Measurements from ENCODE around the gene PSMC3.

Gene PSMC3

GRCh38 chr11:47426062-47426956, at the start of gene PSMC3:
Gene PSMC3, minus strand, starts transcription at chr11:47426439. Its CDS starts 160 bp downstream, at chr11:47426279.
- DNase-seq = peak; percentile 97

- DNase-seq = no peak
These were observed 44.4 kb upstream of the PSMC3 start for GRCh38 chr11:47470671-47471070.

- no peak for DNase-seq
These were observed 43.3 kb upstream of the PSMC3 start for GRCh38 chr11:47469361-47470179.

DNA sequence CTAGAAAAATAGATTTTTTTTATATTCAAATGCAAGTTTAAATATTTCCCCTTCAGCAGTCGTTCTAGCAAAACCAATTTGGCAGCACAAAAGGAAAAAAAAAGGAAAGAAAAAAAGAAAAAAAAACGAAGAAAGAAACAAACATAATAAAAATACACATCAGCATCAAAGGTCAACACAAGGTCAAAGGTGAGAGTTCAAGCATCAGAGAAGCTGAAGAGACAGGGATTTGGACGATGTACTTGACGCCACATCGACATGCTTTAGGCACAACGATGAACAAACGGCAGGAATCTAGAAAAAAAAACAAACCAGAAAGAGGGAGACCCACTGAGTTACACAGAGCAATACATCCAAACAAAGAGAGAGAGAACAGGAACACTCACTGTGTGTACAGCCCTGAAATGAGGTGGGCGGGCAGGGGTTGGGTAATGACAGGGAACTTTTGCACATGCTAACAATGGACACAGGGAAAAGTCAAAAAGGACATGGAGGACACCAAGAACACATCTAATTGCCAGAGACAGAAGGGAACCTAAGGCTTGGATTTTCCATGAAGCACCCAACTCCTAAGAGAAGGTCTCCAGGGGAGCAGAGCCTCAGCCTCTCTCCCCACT, 42.5 kb upstream of the PSMC3 start:
- no peak for DNase-seq

- no peak for DNase-seq
These were observed 41.1 kb upstream of the PSMC3 start for GRCh38 chr11:47467357-47467756.

- no peak for DNase-seq
These were observed 40.5 kb upstream of the PSMC3 start for GRCh38 chr11:47466701-47467250.

- DNase-seq = no peak
These were observed 40.0 kb upstream of the PSMC3 start for GRCh38 chr11:47466201-47466600.

- DNase-seq = peak; percentile 29
These were observed 38.2 kb upstream of the PSMC3 start for GRCh38 chr11:47464483-47464882.

- no peak for DNase-seq
These were observed 35.6 kb upstream of the PSMC3 start for GRCh38 chr11:47461876-47462275.

DNA sequence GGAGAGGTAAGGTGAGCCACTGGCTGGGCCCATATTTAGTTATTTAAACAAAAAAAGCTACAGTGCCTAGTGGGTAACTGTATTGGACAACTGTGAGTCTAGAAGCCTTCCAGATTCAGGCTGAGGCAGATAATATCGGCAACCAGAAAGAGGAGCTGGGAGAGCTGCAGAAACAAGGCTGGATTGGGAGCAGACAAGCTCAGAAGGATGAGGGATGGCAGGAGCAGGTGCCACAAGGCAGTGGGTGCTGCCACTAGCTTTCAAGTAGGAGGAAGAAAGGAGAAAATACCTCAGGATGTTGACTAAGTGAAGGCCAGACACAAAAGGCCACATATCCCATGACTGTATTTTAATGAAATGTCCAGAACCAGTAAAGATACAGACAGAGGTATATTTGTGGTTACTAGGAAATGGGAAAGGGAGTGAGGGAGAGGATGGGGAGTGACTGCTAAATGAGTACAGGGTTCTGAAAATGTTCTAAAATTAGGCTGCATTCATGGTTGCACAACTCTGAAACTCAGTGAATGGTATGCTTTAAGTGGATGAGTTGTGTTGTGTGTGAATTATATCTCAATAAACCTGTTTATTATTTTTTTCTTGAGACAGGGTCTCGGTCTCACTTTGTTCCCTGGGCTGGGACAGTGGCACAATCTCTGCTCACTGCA, 34.5 kb upstream of the PSMC3 start:
- DNase-seq = no peak

DNA sequence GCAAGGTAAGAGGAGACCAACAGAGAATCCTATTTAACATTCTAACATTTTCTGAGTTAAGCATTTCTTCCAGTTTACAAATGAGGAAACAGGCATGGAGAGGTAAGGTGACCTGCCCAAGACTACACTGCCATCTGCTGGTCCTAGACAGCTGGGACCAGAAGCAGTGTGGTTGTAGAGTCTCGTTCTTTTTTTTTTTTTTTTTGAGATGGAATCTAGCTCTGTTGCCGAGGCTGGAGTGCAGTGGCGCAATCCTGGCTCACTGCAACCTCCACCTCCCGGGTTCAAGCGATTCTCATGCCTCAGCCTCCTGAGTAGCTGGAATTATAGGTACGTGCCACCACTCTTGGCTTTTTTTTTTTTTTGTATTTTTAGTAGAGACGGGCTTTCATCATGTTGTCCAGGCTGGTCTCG, 28.0 kb upstream of the PSMC3 start:
- peak; percentile 81 for DNase-seq

DNA sequence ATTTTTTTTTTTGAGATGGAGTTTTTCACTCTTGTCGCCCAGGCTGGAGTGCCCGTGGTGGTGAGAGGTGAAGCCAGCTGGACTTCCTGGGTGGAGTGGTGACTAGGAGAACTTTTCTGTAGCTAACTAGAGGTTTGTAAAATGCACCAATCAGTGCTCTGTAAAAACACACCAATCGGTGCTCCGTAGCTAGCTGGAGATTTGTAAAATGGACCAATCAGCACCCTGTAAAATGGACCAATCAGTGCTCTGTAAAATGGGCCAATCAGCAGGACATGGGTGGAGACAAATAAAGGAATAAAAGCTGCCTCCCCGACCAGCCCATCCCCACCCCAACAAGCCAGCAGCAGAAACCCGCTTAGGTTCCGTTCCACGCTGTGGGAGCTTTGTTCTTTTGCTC, 27.1 kb upstream of the PSMC3 start:
- no peak for DNase-seq

DNA sequence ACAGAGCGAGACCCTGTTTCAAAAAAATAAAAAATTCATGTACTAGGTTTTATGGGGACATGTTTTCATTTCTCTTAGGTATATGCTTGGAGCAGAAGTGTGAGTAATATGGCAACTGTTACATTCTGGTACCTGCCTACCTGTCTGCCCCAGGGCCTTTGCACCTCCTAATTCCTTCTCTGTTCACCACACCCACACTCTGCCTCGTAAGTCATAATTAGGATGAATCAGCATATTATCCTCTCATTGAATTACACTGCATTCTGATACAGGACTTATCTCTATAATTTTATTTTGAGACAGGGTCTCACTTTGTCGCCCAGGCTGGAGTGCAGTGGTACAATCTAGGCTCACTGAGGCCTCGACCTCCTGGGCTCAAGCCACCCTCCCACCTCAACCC, 25.8 kb upstream of the PSMC3 start:
- no peak for DNase-seq

- no peak for DNase-seq
These were observed 25.2 kb upstream of the PSMC3 start for GRCh38 chr11:47451436-47451835.

DNA sequence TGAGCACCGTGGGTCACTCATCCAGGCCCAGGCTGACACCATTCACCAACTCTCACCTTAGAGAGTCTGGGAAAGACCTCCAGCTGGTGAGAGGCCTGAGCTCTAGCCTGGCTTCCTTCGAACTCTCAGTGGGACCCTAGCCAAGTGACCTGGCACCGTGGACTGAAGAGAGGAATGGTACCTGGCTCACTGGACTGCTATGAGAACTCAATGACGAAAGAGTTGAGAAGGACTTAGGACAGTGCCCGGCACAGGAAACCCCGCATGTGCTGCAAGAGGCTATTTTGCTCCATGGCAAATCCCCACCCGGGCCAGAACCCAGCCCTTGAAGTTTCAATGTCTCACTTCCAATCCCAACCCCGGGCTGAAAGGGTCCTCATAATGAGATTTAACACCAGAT, 23.3 kb upstream of the PSMC3 start:
- no peak for DNase-seq

DNA sequence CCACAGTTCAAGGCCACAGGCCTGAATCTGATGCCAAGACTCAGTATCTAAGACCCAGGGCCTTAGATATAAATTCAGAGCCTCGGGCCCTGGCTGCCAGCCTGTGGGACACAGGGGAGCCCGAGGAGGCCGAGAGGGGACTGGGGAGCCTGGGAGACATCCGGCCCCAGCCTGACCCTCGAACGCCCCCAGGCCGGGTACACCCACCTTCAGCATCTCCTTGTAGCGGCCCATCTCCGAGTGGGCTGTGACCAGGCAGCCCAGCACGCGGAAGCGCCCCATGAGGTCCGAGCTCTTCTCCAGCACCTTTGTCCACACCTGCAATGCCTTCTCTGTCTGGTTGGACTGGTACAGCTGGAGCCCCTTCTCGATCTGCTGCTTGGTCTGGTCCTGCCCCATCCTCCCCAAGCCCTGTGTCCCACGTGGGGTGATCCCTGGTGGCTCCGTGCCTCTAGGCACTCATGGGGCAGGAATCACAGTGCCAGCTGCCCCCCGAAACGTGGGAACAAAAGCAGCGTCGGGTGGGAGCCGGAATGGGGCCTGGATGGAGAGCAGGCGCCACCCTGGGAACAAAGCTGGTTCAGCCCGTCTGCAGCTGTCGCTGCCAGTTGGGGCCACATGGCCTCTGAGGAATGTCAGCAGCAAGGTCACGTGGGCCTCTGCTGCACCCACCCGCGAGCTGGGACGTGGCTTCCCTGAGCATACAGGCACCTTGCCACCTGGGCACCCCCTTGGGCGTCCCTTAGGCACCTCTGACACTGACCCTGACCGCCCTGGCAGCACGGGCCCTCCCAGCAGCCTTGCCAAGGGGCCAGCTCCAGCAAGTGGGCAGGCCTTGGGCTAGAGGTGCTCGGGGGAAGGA, 22.6 kb upstream of the PSMC3 start, which contains the start of gene RAPSN:
TSS of gene RAPSN (minus strand) at position 571 of the 862 bp plus-strand sequence. CDS start at position 399, 172 bp downstream.
- no peak for DNase-seq

- DNase-seq = no peak
These were observed 21.7 kb upstream of the PSMC3 start for GRCh38 chr11:47447906-47448305.

DNA sequence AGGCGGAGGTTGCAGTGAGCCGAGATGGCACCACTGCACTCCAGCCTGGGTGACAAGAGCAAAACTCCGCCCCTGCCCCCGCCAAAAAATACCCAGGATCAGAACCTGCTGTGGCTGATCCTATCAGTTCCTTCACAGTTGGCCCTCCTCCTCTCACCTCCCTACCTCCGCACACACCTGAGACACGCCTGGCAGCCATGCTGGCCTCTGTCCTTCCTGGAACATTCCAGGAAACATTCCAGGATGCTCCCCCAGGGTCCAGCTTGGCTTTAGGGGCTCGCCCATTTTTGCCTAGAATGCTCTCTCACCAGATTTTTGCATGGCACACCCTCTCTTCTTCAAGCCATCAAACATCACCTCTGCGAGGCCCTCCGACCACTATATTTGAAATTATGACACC, 20.6 kb upstream of the PSMC3 start:
- no peak for DNase-seq

DNA sequence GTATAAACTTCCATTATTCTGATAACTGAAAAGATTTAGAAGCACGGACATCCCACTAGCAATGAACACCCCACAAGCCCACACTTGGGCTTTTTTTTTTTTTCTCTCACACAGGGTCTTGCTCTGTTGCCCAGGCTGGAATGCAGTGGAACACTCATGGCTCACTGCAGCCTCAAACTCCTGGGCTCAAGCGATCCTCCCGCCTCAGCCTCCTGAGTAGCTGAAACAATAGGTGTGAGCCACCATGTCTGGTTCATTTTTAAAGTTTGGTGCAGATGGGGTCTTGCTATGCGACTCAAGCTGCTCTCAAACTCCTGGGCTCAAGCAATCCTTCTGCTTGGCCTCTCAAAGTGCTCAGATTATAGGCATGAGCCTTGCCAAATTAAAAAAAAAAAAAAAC, 19.6 kb upstream of the PSMC3 start:
- no peak for DNase-seq

DNA sequence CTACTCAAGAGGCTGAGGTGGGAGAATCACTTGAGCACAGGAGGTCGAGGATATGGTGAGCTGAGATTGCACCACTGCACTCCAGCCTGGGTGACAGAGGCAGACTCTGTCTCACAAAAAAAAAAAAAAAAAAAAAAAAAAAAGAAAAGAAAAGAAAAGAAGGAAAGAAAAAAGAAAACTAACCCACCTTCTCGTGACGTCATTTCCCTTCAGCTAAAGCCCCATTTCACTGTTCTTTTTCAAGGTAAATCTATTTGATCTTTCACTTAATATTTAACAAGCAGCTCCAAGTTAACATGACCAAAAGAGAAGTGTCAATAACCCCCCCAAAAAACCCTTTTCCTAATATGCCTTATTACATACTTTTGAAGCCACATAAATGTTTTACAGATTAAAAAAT, 17.6 kb upstream of the PSMC3 start:
- no peak for DNase-seq

DNA sequence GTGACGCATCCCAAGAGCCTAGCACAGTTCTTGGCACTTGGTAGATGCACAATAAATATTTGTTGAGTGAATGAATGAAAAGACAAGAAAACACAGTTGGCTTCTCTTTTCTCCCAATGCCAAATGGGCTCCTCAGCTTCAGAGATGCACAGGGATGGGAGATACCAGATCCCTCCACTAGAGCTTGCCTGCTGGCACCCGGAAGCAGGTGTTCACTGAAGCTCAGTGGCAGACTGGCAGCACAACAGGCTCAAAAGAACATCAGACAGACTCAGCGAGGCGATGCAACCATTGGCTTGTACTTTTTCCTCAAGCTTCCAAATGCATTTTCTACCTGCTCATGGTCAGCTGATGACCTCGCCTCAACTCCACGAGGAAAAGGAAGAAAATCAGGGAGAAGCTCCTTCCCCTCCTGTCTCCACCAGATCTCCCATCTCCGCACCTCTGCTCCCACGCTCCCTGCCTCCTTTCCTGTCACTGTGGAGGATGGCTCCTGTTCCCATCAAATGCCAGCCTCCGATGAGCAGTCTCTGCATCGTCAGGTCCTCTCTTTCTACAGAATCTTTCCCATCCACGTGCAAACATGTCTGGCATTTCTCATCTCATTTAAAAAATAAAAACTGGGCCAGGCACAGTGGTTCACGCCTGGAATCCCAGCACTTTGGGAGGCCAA, 16.9 kb upstream of the PSMC3 start:
- no peak for DNase-seq

Data from fibroblast of skin of right biceps (primary cell).